HG02678 (cell line): ENCODE data around the gene GATD1.

Experiments
- ATAC-seq: cut with Tn5 transposase; IDR thresholded peaks from one replicate; pipeline ENCODE4 v1.9.1; 2021; ENCODE audit warnings: mild to moderate bottlenecking, moderate library complexity; ENCODE audit not compliant: unreplicated experiment

GATD1 gene

DNA sequence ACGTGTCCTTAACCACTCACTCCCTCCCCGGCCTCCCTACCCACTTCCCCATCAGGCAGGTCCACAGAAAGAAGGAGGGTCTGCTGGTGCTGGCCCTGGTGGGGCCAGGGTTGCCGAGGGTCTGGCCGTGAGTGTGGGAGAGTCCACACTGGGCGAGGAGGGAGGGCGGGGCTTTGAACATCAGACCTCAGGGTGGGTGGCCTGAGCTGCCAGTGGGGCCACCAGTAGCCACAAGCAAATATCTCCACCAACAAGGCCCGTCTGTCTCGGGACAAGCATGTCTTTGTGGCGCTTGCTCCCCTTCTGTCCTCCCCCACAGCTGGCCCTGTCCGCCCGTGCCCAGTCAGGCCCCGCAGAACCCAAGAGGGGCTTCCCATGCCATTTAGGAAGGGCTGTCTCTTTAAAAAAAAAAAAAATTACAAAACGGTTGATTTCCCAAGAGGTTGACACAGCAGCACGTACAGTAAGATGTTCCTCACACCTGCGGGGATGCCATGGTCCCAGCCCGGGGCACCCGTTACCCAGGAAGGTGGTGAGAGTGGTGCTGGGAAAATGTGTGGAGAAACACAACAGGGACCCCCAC lies 47.7 kb downstream of the GATD1 start:
- no peak for ATAC-seq

- no peak for ATAC-seq
These were observed 48.3 kb downstream of the GATD1 start for GRCh38 chr11:728901-729491.

- ATAC-seq: no peak
These were observed 49.2 kb downstream of the GATD1 start for GRCh38 chr11:727859-728748.

GRCh38 chr11:727281-727701 lies 50.0 kb downstream of the GATD1 start:
- ATAC-seq: no peak

DNA sequence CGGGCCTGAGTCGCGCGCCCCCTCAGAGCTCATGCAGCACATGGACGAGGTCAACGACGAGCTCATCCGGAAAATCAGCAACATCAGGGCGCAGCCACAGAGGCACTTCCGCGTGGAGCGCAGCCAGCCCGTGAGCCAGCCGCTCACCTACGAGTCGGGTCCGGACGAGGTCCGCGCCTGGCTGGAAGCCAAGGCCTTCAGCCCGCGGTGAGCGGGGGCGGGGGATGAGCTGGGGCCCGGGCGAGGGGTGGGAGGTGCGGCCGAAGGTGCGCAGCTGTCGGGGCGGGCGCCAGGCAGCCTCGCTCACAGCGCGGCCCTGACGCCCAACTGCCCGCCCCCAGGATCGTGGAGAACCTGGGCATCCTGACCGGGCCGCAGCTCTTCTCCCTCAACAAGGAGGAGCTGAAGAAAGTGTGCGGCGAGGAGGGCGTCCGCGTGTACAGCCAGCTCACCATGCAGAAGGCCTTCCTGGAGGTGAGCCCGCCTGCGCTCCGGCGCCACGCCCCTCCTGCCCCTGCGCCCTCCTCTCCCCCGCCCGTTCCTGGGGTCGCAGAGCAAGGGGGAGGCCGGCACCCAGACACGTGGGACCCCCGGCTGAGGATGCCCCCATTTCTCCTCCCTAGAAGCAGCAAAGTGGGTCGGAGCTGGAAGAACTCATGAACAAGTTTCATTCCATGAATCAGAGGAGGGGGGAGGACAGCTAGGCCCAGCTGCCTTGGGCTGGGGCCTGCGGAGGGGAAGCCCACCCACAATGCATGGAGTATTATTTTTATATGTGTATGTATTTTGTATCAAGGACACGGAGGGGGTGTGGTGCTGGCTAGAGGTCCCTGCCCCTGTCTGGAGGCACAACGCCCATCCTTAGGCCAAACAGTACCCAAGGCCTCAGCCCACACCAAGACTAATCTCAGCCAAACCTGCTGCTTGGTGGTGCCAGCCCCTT lies 50.7 kb downstream of the GATD1 start:
- ATAC-seq: no peak

- ATAC-seq: no peak
These were observed 51.6 kb downstream of the GATD1 start for GRCh38 chr11:725624-726202.

GRCh38 chr11:724778-725386 lies 52.4 kb downstream of the GATD1 start:
- ATAC-seq: no peak

- ATAC-seq: no peak
These were observed 53.1 kb downstream of the GATD1 start for GRCh38 chr11:724049-724777.

DNA sequence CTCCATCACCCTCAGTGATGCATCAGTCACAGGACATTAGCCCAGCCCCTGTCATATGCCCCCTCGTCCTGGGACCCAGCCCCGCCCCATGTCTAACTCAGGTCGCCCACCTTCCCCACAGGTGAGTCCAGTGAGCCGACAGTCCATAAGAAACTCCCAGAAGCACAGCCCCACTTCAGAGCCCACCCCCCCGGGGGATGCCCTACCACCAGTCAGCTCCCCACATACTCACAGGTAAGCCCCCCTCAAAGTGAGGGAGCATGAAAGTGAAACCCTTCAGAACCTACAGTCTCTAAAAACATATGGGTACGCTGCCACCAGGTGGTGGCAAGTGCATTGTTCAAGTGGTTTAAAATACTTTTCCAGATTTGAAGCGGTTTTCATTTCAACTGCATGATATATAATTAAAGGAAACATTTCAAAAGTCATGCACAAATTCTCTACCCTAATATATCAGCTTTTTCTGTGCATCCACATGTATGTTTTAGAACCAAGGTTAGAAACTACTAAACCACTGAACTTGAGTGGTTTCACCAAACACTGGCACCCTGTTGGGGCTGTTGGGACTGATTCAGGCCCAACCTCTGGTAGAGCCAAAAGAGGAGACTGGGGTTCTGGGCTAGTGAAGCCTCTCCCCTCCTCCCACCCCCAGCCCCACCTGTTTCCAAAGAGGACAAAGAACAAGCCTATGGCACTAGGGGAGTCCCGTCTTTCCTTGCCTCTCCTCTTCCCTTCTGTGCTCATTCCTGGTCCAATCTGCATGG lies 54.0 kb downstream of the GATD1 start:
- no peak for ATAC-seq

DNA sequence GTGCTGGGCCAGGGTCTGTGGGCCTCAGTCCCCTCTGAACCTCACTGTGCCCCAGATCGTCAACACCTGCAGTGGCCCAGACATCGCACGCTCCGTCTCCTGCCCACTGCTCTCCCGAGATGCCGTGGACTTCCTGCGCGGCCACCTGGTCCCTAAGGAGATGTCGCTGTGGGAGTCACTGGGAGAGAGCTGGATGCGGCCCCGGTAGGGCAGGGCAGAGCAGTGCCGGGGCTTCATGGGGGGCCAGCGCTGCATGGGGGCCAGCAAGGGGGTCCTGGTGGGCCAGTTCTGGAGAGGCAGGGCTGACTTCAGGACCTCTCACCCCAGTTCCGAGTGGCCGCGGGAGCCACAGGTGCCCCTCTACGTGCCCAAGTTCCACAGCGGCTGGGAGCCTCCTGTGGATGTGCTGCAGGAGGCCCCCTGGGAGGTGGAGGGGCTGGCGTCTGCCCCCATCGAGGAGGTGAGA lies 54.9 kb downstream of the GATD1 start:
- no peak for ATAC-seq

GRCh38 chr11:721741-722345 lies 55.4 kb downstream of the GATD1 start:
- ATAC-seq: no peak

- no peak for ATAC-seq
These were observed 56.0 kb downstream of the GATD1 start for GRCh38 chr11:721247-721740.

DNA sequence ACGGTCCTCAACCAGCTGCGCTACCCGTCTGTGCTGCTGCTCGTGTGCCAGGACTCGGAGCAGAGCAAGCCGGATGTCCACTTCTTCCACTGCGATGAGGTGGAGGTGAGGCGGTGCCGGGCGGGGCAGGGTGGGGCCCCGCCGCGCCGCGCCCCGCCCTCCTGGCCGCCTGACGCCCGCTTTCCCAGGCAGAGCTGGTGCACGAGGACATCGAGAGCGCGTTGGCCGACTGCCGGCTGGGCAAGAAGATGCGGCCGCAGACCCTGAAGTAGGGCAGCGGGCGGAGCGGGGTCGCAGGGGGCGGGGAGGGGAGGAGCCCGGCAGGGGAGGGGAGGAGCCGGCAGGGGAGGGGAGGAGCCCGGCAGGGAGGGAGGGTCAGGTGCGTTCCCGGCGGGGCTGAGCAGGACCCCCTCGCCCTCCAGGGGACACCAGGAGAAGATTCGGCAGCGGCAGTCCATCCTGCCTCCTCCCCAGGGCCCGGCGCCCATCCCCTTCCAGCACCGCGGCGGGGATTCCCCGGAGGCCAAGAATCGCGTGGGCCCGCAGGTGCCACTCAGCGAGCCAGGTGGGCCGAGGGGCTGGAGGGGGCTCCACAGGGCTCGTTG lies 56.5 kb downstream of the GATD1 start:
- ATAC-seq: no peak

DNA sequence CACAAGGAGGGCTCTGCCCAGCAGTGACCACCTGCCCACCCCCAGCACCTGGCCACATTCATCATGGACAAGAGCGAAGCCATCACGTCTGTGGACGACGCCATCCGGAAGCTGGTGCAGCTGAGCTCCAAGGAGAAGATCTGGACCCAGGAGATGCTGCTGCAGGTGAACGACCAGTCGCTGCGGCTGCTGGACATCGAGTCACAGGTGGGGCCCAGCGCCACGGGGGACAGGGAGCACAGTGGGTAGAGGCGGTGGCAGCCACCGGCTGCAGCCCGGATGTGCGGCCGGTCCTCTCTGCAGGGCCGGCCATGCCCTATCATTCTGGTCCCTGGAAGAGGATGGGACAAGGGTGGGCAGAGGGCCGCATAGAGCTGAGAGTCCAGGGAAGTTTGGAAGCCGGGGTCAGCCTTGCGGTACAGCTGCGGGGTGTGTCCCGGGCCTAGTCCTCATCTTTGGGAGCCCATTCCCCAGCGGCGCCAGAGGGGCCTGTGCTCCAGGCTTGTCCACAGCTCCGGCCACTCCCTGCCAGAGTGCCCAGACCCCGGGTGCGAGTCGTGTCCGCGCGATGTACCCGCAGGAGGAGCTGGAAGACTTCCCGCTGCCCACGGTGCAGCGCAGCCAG lies 57.2 kb downstream of the GATD1 start:
- no peak for ATAC-seq

- ATAC-seq: no peak
These were observed 57.9 kb downstream of the GATD1 start for GRCh38 chr11:719214-720016.
